ENCODE results near the gene TIAM2.

DNA sequence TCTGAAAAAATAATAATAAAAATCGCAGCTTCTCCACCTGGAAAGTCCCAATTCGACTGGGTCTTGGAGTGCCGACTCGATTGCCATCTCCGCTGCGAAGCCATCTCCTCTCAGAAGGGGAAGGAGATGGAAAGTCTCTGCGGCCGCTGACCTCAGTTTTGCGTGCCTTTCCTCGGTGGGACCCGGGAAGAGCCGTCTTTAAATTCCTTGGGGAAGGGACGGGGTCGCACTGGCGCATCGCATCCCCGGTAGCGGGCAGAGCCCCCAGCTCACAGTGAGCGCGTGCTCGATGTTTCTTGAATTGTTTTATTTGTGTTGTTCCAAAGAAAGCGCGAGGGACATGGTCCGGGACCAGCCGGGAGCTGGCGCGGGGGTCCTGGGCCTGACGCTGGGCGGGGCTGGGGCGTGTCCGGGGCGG is 270 bp upstream of the TIAM2 start:
- no peak for TF ChIP-seq POLR2A (IDR thresholded peaks at IDR 0.05; ENCODE audit: low read depth)
- TF ChIP-seq, protein P1, sequence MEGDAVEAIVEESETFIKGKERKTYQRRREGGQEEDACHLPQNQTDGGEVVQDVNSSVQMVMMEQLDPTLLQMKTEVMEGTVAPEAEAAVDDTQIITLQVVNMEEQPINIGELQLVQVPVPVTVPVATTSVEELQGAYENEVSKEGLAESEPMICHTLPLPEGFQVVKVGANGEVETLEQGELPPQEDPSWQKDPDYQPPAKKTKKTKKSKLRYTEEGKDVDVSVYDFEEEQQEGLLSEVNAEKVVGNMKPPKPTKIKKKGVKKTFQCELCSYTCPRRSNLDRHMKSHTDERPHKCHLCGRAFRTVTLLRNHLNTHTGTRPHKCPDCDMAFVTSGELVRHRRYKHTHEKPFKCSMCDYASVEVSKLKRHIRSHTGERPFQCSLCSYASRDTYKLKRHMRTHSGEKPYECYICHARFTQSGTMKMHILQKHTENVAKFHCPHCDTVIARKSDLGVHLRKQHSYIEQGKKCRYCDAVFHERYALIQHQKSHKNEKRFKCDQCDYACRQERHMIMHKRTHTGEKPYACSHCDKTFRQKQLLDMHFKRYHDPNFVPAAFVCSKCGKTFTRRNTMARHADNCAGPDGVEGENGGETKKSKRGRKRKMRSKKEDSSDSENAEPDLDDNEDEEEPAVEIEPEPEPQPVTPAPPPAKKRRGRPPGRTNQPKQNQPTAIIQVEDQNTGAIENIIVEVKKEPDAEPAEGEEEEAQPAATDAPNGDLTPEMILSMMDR (IDR thresholded peaks at IDR 0.05) = no peak

Measured in esophagus muscularis mucosa (tissue), 3 donors.